Karpas-422 (cell line): ENCODE data around the gene ATP6V0A1. TPM values are rescaled to one million over a fixed set of nuclear protein-coding genes. Genes with fewer than 3 reads are reported as not detected.

ENCODE experiments used
- DNase-seq: peaks from one replicate; pipeline ENCODE4 v3.0.0-alpha.2; 2015
- H2AFZ ChIP-seq: fragments of 200-600 bp; sonication (generic); 2 replicates; pipeline ENCODE4 v1.6.1; 2014; ENCODE audit warnings: antibody characterized with exemption, low read length, mixed read lengths
- H3K27ac ChIP-seq: fragments of 200-600 bp; sonication (generic); 2 replicates; pipeline ENCODE4 v1.5.1; 2014; ENCODE audit warnings: mild to moderate bottlenecking, low read length, moderate library complexity
- H3K27me3 ChIP-seq: fragments of 200-600 bp; sonication (generic); 2 replicates; pipeline ENCODE4 v1.6.1; 2014; ENCODE audit warnings: low read length, mixed read lengths
- H3K36me3 ChIP-seq: fragments of 200-600 bp; sonication (generic); 2 replicates; pipeline ENCODE4 v1.6.1; 2014; ENCODE audit warnings: low read length, mixed read lengths; ENCODE audit not compliant: insufficient read depth
- H3K4me1 ChIP-seq: fragments of 200-600 bp; sonication (generic); 2 replicates; pipeline ENCODE4 v1.6.1; 2014; ENCODE audit warnings: mild to moderate bottlenecking, low read length, mixed read lengths
- H3K4me2 ChIP-seq: fragments of 200-600 bp; sonication (generic); 2 replicates; pipeline ENCODE4 v1.6.1; 2014; ENCODE audit warnings: low read length, low read depth, mild to moderate bottlenecking; ENCODE audit not compliant: poor library complexity, severe bottlenecking
- H3K4me3 ChIP-seq: fragments of 200-600 bp; sonication (generic); 2 replicates; pipeline ENCODE4 v1.5.1; 2014; ENCODE audit warnings: mild to moderate bottlenecking, antibody characterized with exemption, low read length, mixed read lengths
- H3K79me2 ChIP-seq: fragments of 200-600 bp; sonication (generic); 2 replicates; pipeline ENCODE4 v1.6.1; 2014; ENCODE audit warnings: mild to moderate bottlenecking, low read length, mixed read lengths
- H3K9ac ChIP-seq: fragments of 200-600 bp; sonication (generic); 2 replicates; pipeline ENCODE4 v1.6.0; 2014; ENCODE audit warnings: low read length
- H3K9me2 ChIP-seq: fragments of 200-600 bp; sonication (generic), shearing (Covaris generic); replicated peaks from 2 replicates; pipeline ENCODE4 v1.6.0; 2014; ENCODE audit warnings: mild to moderate bottlenecking, low read length, moderate library complexity; ENCODE audit not compliant: insufficient read depth
- H3K9me3 ChIP-seq: fragments of 300-700, 200-600 bp; sonication (generic); 2 replicates; pipeline ENCODE4 v1.6.1; 2014; ENCODE audit warnings: low read length, mixed read lengths
- H4K20me1 ChIP-seq: fragments of 200-600 bp; sonication (generic); 2 replicates; pipeline ENCODE4 v1.6.1; 2014; ENCODE audit warnings: mild to moderate bottlenecking, antibody characterized with exemption, low read length, low read depth; ENCODE audit not compliant: insufficient read depth
- small RNA-seq: library from RNA; depleted of rRNA; stranded (forward); fragments of <200 nt; gene quantifications from one replicate; pipeline ENCODE3, GENCODE V24; 2014
- total RNA-seq: library from RNA; depleted of rRNA; stranded (reverse); fragments of >200 nt; shearing (Covaris generic); gene quantifications from 2 replicates; pipeline ENCODE4 v1.2.3, GENCODE V29; 2014; ENCODE audit warnings: low replicate concordance; rRNA removed

The ATP6V0A1 gene
- total RNA-seq, 1 experiment from 2014 or later = 59.9 TPM

- Histone ChIP-seq H3K9ac (no peak overlapping the region), H3K9me3 (no peaks in the 10 kb centered on the region), H3K4me2 (no peak overlapping the region), H2AFZ (no peak overlapping the region), H4K20me1 (no peaks in the 10 kb centered on the region), H3K36me3 (peaks cover 36% of the 10 kb centered on the region), H3K4me1 (peaks cover 29% of the 10 kb centered on the region), H3K27me3 (no peaks in the 10 kb centered on the region), H3K27ac (no peak overlapping the region), H3K9me2 (no peaks in the 10 kb centered on the region), H3K4me3 (no peak overlapping the region), H3K79me2 (peaks cover 28% of the 10 kb centered on the region)
- DNase-seq = no peak
These were observed 113.0 kb downstream of the ATP6V0A1 start for GRCh38 chr17:42571435-42572225.

Small RNA genes within 50 kb of the gene (small RNA-seq; reads per million reads assigned to genes)
- gene MIR548AT (not detected), gene RNU7-97P (not detected)

Other genes with a start within 250 kb of the ATP6V0A1 start
- gene STAT5B, start 182.5 kb upstream of the ATP6V0A1 start, total RNA-seq = 110 and 142 TPM in 2 replicates
- 62.3 and 160 TPM in 2 replicates for gene STAT5A, start 170.4 kb upstream of the ATP6V0A1 start, total RNA-seq
- gene STAT3, start 70.4 kb upstream of the ATP6V0A1 start, total RNA-seq = 16.3 and 24.4 TPM in 2 replicates
- not detected in 2 replicates for gene CAVIN1, start 35.6 kb upstream of the ATP6V0A1 start, total RNA-seq
- gene NAGLU, start 77.4 kb downstream of the ATP6V0A1 start, total RNA-seq = 40.0 and 71.8 TPM in 2 replicates
- gene HSD17B1, start 94.0 kb downstream of the ATP6V0A1 start, total RNA-seq = 0.22 and 1.3 TPM in 2 replicates
- gene COASY, start 103.3 kb downstream of the ATP6V0A1 start, total RNA-seq = 46.7 and 56.2 TPM in 2 replicates
- gene MLX, start 108.2 kb downstream of the ATP6V0A1 start, total RNA-seq = 33.0 and 42.4 TPM in 2 replicates
- gene PSMC3IP, start 118.9 kb downstream of the ATP6V0A1 start, total RNA-seq = 5.3 and 7.9 TPM in 2 replicates
- 37.4 and 39.5 TPM in 2 replicates for gene RETREG3, start 150.5 kb downstream of the ATP6V0A1 start, total RNA-seq
- gene TUBG1, start 150.8 kb downstream of the ATP6V0A1 start, total RNA-seq = 27.4 and 47.6 TPM in 2 replicates
- gene TUBG2, start 200.4 kb downstream of the ATP6V0A1 start, total RNA-seq = 15.3 and 17.5 TPM in 2 replicates
- gene PLEKHH3, start 218.1 kb downstream of the ATP6V0A1 start, total RNA-seq = 6.7 and 7.0 TPM in 2 replicates
- gene CCR10, start 223.0 kb downstream of the ATP6V0A1 start, total RNA-seq = 0.22 TPM in 1 of 2 replicates, not detected in the other
- 0.19 and 0.65 TPM in 2 replicates for gene CNTNAP1, start 223.7 kb downstream of the ATP6V0A1 start, total RNA-seq